Activated CD4-positive, alpha-beta T cell treated with anti-CD3 and anti-CD28 coated beads for 1 hour (primary cell): Measurements from ENCODE around the gene ODAD2.
"Not testable (repeated sequence)": the region's sequence is repeated elsewhere in the genome, so short reads cannot be mapped to it uniquely, and the experiment has no call there.

Source experiments
- DNase-seq: peaks from one replicate; pipeline ENCODE4 v3.0.0-alpha.2; 2020

Gene ODAD2

GRCh38 chr10:27969931-27970330 lies 28.9 kb downstream of the ODAD2 start:
- not testable (repeated sequence) for DNase-seq

DNA sequence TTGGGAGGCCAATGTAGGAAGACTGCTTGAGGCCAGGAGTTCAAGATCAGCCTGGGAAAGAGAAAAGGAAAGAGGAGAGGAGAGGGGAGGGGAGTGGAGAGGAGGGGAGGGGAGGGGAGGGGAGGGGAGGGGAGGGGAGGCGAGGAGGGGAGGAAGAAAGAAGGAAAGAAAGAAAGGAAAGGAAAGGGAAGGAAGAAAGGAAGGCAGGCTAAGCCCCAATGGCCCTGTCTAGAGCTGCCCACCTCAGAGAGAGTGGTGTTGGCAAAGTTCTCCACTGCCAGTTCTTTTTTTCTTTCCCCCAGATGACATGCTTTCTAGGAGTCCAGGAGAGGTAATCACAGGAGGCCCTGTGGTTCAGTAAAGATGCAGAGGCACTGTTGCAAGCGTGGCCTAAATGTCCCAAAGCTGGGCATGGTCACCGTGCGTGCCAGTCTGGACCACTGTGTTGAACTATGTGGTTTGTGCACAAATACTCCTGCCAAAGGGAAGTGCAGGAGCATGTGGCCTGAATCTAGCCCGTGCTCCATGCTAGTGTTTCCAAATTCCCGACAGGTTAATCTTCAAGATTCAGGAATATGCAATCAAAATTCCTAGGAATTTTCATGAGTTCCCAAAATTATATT lies 39.7 kb downstream of the ODAD2 start:
- no peak for DNase-seq

DNA sequence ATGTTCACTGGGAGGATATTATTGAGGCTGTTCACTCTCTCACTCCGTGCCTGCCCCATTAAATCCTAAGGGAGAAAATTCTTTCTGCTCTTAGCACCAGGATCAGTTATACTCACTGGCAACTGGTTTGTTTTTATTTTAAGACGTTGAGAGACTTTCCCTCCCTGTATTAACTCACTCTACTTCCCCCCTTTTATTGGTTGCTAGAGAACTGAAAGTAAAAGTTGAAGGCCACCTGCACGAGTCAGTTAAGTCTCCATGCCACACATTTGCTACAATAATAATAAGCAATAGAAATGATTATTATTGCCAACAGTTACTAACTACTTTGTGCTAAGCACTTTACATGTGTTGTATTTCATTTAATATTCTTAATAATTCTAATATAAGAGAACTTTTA lies 40.5 kb downstream of the ODAD2 start:
- not testable (repeated sequence) for DNase-seq

- no peak for DNase-seq
Observed at GRCh38 chr10:27950242-27950564, 48.7 kb downstream of the ODAD2 start.

GRCh38 chr10:27949528-27950241 lies 49.2 kb downstream of the ODAD2 start:
- no peak for DNase-seq

GRCh38 chr10:27948186-27948585 lies 50.7 kb downstream of the ODAD2 start:
- DNase-seq, result no peak

- DNase-seq, result no peak
Observed at GRCh38 chr10:27947540-27947939, 51.3 kb downstream of the ODAD2 start.

DNA sequence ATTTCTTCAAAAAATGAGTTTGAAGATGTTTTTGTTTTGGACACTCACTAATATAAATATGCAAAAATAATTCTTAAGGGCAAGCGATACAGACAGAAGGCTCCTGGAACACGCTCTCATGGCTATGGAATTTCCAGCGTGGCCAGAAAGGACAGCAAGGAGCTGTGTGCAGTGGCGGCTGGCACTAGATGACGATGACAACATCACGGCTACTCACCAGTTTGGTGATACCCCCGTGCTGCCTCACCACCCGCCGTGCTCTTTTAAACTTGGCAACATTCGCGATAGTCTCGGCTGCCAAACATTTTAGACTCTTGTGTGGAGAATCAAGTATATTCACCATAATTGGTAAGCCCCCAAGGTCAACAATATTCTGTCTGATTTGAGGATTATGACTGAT lies 54.9 kb downstream of the ODAD2 start:
- no peak for DNase-seq

DNA sequence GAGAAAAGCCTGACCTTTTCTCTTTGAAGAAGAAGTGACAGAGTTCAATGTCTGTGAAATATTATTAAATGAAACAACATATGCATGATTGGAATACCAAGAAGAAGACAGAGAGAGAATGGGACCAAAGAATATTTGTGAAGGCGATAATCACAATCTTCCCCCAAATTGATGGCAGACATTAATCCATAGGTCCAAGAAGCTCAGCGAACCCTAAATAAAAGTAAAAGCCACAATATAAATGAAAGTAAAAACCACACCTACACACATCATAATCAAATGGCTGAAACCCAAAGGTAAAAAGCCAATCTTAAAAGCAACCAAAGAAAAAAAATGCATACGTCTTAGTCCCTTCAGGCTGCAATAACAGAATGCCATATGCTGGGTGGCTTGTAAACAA lies 84.0 kb downstream of the ODAD2 start:
- DNase-seq, result no peak

- DNase-seq, result no peak
Observed at GRCh38 chr10:27912231-27912630, 86.6 kb downstream of the ODAD2 start.

GRCh38 chr10:27911539-27911938 lies 87.3 kb downstream of the ODAD2 start:
- no peak for DNase-seq

GRCh38 chr10:27911011-27911410 lies 87.9 kb downstream of the ODAD2 start:
- DNase-seq, result no peak

- no peak for DNase-seq
Observed at GRCh38 chr10:27908231-27908630, 90.6 kb downstream of the ODAD2 start.

- not testable (repeated sequence) for DNase-seq
Observed at GRCh38 chr10:27899485-27899884, 99.4 kb downstream of the ODAD2 start.

GRCh38 chr10:27899058-27899457 lies 99.8 kb downstream of the ODAD2 start:
- no peak for DNase-seq

GRCh38 chr10:27893358-27893954 lies 105.4 kb downstream of the ODAD2 start:
- no peak for DNase-seq

- DNase-seq, result no peak
Observed at GRCh38 chr10:27890971-27891370, 107.9 kb downstream of the ODAD2 start.

DNA sequence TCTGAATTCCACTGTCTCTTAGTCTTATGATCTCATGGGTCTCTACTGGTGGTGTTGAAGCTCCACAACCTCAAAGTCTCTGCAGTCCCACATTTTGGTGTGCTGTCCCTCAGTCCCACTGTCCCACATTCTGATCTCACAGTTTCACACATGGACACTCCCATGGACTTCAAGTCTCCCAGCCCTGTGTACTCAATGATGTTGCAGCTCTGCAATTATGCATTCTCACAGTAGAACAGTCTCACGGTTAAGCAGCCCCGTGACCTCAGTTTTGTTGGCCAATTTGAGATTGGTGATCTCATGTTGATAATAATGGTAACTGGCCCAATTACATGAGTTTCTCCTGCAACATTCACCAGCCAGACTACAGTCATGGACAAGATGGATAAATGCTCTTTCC lies 109.4 kb downstream of the ODAD2 start:
- no peak for DNase-seq

- DNase-seq, result no peak
Observed at GRCh38 chr10:27884185-27884641, 114.7 kb downstream of the ODAD2 start.

DNA sequence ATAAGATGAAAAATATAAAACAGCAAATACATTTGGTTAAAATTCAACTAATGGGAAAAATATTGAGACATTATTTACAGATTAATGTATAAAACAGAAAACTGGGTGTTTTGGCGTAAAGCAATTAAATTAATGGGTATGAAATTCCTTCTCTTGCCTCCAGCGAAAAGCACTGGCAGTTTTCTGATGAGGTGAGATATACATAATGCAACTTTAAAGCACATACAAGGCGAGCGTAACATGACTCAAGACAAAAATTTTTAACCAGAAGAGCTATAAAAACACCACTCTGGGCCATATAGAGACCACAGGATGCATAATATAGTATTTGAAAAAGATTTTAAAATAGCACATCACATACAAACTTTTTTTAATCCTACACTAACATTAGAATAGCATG lies 120.6 kb downstream of the ODAD2 start:
- no peak for DNase-seq

DNA sequence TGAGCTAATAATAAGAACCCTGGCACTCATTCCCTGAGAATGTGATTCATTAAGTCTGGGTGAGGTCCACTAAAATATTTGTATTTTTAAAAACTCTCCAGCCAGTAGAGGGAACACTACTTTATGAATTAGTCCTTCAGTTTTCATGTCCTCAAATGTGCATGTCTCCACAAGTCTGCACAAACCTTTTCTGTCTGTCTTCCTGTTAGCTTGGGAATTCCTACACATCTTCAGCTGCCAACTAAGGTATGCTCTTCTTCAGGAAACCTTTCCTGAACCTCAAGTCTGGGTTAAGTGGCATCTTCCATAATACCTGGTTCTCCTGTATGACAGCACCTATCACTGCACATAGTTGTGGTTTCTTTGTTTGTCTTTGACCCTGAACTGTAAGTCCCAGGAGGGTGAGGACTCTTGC lies 133.7 kb downstream of the ODAD2 start:
- DNase-seq, result no peak

GRCh38 chr10:27861781-27862180 lies 137.1 kb downstream of the ODAD2 start:
- DNase-seq, result no peak

DNA sequence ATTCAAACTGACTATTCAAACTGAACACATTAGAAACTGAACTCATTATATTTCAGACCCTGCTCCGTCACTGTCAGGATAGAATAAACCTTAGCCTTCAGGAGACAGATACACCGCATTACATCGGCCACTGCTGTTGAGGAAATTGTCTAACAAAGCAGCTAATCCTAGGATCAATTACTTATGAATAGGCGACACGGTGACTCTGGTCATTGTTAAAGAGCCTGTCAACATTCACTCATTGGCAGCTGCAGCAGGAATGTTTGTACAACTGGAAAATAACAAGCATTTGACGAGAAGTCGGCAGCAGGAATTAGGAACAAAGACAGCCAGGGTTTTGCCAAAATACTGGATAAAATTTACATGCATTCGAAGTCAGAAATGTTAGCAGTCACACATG lies 141.3 kb downstream of the ODAD2 start:
- DNase-seq, result no peak

DNA sequence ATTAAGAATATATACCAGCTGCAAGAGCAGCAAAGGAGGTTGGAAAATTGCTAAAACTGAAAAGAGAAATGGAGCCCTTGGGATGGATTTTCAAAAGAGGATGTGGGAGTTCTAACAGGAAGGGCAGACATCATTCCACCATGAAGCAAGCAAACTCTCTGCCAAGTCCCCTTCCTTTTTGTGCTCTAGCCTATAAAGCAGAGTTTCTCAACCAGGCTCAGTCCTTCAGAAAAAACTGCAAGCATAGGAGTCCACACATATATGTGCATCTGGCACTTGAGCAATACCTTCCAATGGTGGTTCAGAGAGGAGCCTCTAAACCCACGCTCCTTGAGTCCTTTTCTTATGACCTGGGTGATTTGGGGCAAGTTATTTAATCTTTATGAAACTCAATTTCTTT lies 154.7 kb downstream of the ODAD2 start:
- DNase-seq, result no peak

DNA sequence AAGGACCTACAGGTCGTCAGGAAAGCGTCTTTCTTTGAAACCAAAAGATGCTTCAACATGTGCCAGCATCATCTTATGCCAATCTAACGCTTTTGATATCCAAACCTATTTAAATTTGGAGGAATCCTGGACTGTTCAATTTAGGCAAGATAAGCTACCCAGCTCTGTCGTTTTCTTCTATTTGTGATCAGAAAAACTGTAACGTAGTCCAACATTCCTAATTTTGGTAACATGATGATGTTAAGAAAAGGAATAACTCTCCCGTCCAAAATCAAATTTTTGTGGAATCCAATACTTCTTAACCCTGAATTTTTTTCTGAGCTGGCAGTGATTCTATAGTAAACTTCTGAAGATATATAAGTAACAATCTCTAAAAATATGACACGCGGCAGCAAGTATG lies 160.0 kb downstream of the ODAD2 start:
- no peak for DNase-seq
